Right lobe of liver (tissue), 4 donors: ENCODE measurements around the gene USH1C.

Experiments used
- CTCF ChIP-seq, 4 donors: fragments of 200-600 bp in 3 of 4; fragments of 450-650 bp in 1 of 4; IDR thresholded peaks; one replicate each; pipeline versions ENCODE4 v1.5.1 to v1.8.0; 2016 to 2022; ENCODE audit warnings: antibody characterized with exemption in 4 of 4, mild to moderate bottlenecking in 2 of 4
- POLR2A ChIP-seq: fragments of 450-650 bp; IDR thresholded peaks from one replicate; pipeline ENCODE4 v1.6.1; 2017; ENCODE audit warnings: antibody characterized with exemption, mild to moderate bottlenecking
- donor health status: DM: no; HTN: no; CAD: no.
- donor health status: DM: no; HTN: no; CAD: no.
- donor health status: DM: no; HTN: yes; CAD: no.

- TF ChIP-seq CTCF (IDR thresholded peaks at IDR 0.05) = no peak
- TF ChIP-seq POLR2A = no peak
Measured at GRCh38 chr11:17561526-17561925, 17.3 kb upstream of the USH1C start.
